Esophagus muscularis mucosa (tissue), 4 donors: Measurements from ENCODE around the gene ELL2. TPM values are rescaled to one million over a fixed set of nuclear protein-coding genes. Genes with fewer than 3 reads are reported as not detected.

Experiments
- DNase-seq: peaks from one replicate; pipeline ENCODE4 v3.0.0-alpha.2; 2017; ENCODE audit errors: extremely low spot score
- H3K27ac ChIP-seq, 4 donors: fragments of 200-600 bp; sonication (generic); replicated peaks in 1 of 4; 1 replicate in 3 of 4; 2 replicates in 1 of 4; pipeline ENCODE4 v1.5.1; 2016 to 2019; ENCODE audit warnings: mild to moderate bottlenecking in 1 of 4
- H3K27me3 ChIP-seq, 4 donors: fragments of 200-600 bp; sonication (generic); one replicate each; pipeline versions ENCODE4 v1.5.1 to v1.6.0; 2016 to 2019
- H3K36me3 ChIP-seq, 4 donors: fragments of 200-600 bp; sonication (generic); one replicate each; pipeline ENCODE4 v1.5.1; 2016 to 2019
- H3K4me1 ChIP-seq, 4 donors: fragments of 200-600 bp; sonication (generic); one replicate each; pipeline ENCODE4 v1.5.1; 2016 to 2019
- H3K4me3 ChIP-seq, 4 donors: fragments of 200-600 bp; sonication (generic); 1 replicate in 2 of 4; 2 replicates in 2 of 4; pipeline ENCODE4 v1.5.1; 2016 to 2019; ENCODE audit warnings: mild to moderate bottlenecking in 4 of 4, moderate library complexity in 1 of 4
- H3K9me3 ChIP-seq, 4 donors: fragments of 200-600 bp; sonication (generic); 1 replicate in 3 of 4; 2 replicates in 1 of 4; pipeline ENCODE4 v1.5.1; 2016 to 2019
- EP300 ChIP-seq: sonication (generic); formaldehyde crosslinking; IDR thresholded peaks from one replicate; pipeline ENCODE4 v1.6.1; 2017; ENCODE audit warnings: antibody characterized with exemption
- POLR2A ChIP-seq: fragments of 450-650 bp; IDR thresholded peaks from one replicate; pipeline ENCODE4 v1.6.1; 2017; ENCODE audit warnings: antibody characterized with exemption, moderate library complexity, mild to moderate bottlenecking, low read depth
- POLR2AphosphoS5 ChIP-seq, 2 donors: sonication (generic); formaldehyde crosslinking; IDR thresholded peaks; one replicate each; pipeline ENCODE4 v1.6.1; 2017; ENCODE audit warnings: antibody characterized with exemption in 2 of 2
- WGBS: methylation state at CpG from one replicate; pipeline ENCODE4 v1.1.5; 2018; 5-methylcytosine and 5-hydroxymethylcytosine counted together
- intact Hi-C: fragments of 100-400 bp; cut with DNase I; formaldehyde crosslinking; loops from one replicate; pipeline ENCODE4 v1.15.1; 2023
- total RNA-seq, 4 donors: library from RNA; depleted of rRNA; stranded (reverse); fragments of >200 nt; gene quantifications; one replicate each; pipeline versions ENCODE4 v1.1.0 to v1.2.1, GENCODE V29; 2016
- TF ChIP-seq, protein P1 (sequence below), 3 experiments: fragments of 200-600 bp in 2 of 3; fragments of 450-650 bp in 1 of 3; sonication (generic) in 2 of 3; IDR thresholded peaks; one replicate each; pipeline ENCODE4 v1.5.1; 2017 to 2019; ENCODE audit warnings: antibody characterized with exemption in 3 of 3, mild to moderate bottlenecking in 2 of 3, moderate library complexity in 1 of 3

The ELL2 gene
- total RNA-seq, 4 donors from 2014 or later: 38.8 to 51.5 (median 42.7) TPM

GRCh38 chr5:95925378-95925744 lies 36.3 kb downstream of the ELL2 start:
- DNase-seq: no peak
- no peaks in the 10 kb centered on the region for H3K9me3 ChIP-seq
- no peak overlapping the region for H3K27ac ChIP-seq
- H3K36me3 ChIP-seq: no peaks in the 10 kb centered on the region
- no peaks in the 10 kb centered on the region for H3K27me3 ChIP-seq
- H3K4me1 ChIP-seq: peaks cover 8 to 55% (median 37%) of the 10 kb centered on the region in 4 donors
- intact Hi-C loops: no loop called here
- no peak overlapping the region for H3K4me3 ChIP-seq
- 93% methylated on average over 2 of the region's 2 CpGs for WGBS
- TF ChIP-seq POLR2AphosphoS5 (IDR thresholded peaks at IDR 0.05) (no peak), POLR2A (no peak), EP300 (no peak)
- TF ChIP-seq, protein P1, sequence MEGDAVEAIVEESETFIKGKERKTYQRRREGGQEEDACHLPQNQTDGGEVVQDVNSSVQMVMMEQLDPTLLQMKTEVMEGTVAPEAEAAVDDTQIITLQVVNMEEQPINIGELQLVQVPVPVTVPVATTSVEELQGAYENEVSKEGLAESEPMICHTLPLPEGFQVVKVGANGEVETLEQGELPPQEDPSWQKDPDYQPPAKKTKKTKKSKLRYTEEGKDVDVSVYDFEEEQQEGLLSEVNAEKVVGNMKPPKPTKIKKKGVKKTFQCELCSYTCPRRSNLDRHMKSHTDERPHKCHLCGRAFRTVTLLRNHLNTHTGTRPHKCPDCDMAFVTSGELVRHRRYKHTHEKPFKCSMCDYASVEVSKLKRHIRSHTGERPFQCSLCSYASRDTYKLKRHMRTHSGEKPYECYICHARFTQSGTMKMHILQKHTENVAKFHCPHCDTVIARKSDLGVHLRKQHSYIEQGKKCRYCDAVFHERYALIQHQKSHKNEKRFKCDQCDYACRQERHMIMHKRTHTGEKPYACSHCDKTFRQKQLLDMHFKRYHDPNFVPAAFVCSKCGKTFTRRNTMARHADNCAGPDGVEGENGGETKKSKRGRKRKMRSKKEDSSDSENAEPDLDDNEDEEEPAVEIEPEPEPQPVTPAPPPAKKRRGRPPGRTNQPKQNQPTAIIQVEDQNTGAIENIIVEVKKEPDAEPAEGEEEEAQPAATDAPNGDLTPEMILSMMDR (IDR thresholded peaks at IDR 0.05): no peak

DNA sequence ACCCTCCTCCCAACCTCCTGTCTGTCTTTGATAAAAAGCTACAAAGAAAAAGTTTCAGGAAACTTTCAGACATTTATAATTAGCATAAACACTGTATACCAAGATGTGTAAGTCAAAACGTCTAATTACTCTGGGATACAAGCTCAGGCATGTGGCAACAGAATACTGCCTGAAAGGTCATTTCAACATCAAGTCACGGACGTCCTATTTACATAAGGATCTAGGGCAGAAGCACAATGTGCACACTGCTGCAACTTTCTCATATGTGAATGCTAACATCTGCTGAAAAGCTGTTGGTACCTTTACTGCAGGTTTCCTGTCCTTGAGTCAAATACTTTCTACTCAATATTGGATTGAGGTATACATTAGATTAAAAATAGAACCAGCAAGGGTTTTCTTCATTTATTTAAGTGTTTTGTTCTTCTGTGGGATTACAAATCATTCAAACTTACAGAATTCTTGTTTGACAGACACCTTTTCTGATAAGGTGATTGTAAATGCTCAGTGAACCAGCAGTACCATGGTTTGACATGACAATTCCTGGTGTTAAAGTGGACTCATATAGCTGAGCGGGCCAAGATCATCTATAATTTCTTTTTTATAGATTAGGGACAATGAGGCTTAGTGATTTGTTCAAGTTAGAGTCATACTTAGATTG lies 36.8 kb downstream of the ELL2 start:
- Histone ChIP-seq H3K36me3 (no peaks in the 10 kb centered on the region), H3K27me3 (no peaks in the 10 kb centered on the region), H3K27ac (no peak overlapping the region), H3K9me3 (no peaks in the 10 kb centered on the region), H3K4me3 (no peak overlapping the region), H3K4me1 (peaks cover 8 to 51% (median 37%) of the 10 kb centered on the region in 4 donors)
- no peak for DNase-seq
- 56% methylated on average over 4 of the region's 4 CpGs for WGBS
- intact Hi-C loops: no loop called here
- TF ChIP-seq, protein P1 (IDR thresholded peaks at IDR 0.05): no peak
- peak in 1 of 2 donors; percentile 24 for TF ChIP-seq POLR2AphosphoS5 (IDR thresholded peaks at IDR 0.05)

- H3K9me3 ChIP-seq: no peaks in the 10 kb centered on the region
- WGBS: 77% methylated on average over 2 of the region's 2 CpGs
- no peak for DNase-seq
Measured at GRCh38 chr5:95923918-95924544, 37.6 kb downstream of the ELL2 start.

DNA sequence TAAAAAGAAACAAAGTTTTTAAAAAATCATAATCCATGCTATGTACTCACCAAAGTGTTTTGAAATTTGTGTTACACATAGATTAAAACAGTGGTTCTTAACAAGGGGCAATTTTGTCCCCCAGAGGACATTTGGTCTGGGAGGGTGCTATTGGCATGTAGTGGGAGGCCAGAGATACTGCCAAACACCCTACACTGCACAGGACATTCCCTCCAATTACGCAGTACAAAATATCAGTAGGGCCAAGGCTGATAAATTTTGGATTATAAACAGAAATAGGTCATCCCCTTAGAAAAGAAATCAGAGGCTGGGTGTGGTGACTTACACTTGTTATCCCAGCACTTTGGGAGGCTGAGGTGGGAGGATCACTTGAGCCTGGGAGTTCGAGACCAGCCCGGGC lies 38.9 kb downstream of the ELL2 start:
- Histone ChIP-seq H3K4me3 (no peak overlapping the region), H3K9me3 (no peaks in the 10 kb centered on the region), H3K27ac (no peak overlapping the region), H3K36me3 (no peaks in the 10 kb centered on the region), H3K4me1 (peaks cover 12 to 36% (median 25%) of the 10 kb centered on the region in 4 donors), H3K27me3 (no peaks in the 10 kb centered on the region)
- intact Hi-C loops: no loop called here
- no peak for TF ChIP-seq EP300
- no peak for TF ChIP-seq POLR2A
- no peak for TF ChIP-seq POLR2AphosphoS5 (IDR thresholded peaks at IDR 0.05)
- TF ChIP-seq, protein P1 (IDR thresholded peaks at IDR 0.05): no peak
- DNase-seq: no peak
- WGBS: 98% methylated on average over 3 of the region's 3 CpGs

More at GRCh38 chr5:95923918-95924544, 37.6 kb downstream of the ELL2 start:
- Histone ChIP-seq H3K27ac (no peak overlapping the region), H3K4me1 (peaks cover 9 to 48% (median 37%) of the 10 kb centered on the region in 4 donors), H3K36me3 (no peaks in the 10 kb centered on the region), H3K4me3 (no peak overlapping the region), H3K27me3 (no peaks in the 10 kb centered on the region)
- intact Hi-C loops: no loop called here
- no peak for TF ChIP-seq POLR2A
- TF ChIP-seq POLR2AphosphoS5 (IDR thresholded peaks at IDR 0.05): no peak
- TF ChIP-seq, protein P1 (IDR thresholded peaks at IDR 0.05): no peak
- TF ChIP-seq EP300: no peak
